ENCODE measurements around the gene LIPE.

LIPE gene

GRCh38 chr19:42423462-42424344 is 3.5 kb downstream of the LIPE start:
- TF ChIP-seq, protein P1, sequence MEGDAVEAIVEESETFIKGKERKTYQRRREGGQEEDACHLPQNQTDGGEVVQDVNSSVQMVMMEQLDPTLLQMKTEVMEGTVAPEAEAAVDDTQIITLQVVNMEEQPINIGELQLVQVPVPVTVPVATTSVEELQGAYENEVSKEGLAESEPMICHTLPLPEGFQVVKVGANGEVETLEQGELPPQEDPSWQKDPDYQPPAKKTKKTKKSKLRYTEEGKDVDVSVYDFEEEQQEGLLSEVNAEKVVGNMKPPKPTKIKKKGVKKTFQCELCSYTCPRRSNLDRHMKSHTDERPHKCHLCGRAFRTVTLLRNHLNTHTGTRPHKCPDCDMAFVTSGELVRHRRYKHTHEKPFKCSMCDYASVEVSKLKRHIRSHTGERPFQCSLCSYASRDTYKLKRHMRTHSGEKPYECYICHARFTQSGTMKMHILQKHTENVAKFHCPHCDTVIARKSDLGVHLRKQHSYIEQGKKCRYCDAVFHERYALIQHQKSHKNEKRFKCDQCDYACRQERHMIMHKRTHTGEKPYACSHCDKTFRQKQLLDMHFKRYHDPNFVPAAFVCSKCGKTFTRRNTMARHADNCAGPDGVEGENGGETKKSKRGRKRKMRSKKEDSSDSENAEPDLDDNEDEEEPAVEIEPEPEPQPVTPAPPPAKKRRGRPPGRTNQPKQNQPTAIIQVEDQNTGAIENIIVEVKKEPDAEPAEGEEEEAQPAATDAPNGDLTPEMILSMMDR (conservative IDR thresholded peaks at IDR 0.05; ENCODE audit: low read length) = no peak
- peak overlapping the region; percentile 67 for H3K4me3 ChIP-seq (ENCODE audit: low read length)
- DNase-seq (ENCODE audit: low read depth) = peak; percentile 90

- no peak for DNase-seq (ENCODE audit: low read depth)
- peak overlapping the region; percentile 67 for H3K4me3 ChIP-seq (ENCODE audit: low read length)
- TF ChIP-seq, protein P1 (conservative IDR thresholded peaks at IDR 0.05; ENCODE audit: low read length) = no peak
Observed at GRCh38 chr19:42422901-42423461, 4.2 kb downstream of the LIPE start.

DNA sequence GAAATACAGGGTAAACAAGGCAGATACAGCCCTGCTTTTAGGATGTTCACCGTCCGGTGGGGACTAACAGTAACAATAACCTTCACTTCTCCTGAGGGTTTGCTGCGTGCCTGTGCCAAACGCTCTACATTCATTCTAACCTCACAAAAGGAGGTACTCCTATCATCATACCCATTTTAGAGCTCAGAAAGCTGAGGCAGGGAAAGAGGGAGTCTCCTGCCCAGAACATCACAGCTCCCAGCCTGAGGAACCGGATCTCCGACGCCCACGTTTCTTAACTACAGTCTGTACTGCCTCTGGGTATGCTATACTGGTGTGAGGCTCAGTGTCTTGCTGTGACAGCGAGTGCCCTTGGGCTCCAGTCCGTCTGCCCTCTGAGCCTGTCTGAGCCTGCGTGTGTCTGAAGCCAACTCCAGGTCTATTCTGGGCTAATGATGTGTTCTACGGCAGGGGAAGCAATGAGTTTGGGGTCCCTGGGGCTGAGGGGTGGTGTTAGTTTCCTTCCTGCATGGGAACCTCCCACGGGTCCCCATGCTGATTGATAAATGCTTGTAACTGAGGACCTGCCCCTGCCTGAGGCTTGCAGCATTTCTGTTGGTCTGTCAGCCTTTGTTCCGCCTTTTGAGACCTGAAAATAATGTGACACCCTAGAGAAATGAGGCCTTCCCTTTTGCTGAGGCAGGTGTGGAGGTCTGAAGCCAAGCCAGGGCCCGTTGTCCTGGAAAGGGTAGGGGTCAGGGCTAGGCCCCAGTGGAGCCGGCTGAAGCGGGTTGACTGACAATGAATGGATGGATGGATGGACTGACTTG is 4.9 kb downstream of the LIPE start:
- H3K4me3 ChIP-seq (ENCODE audit: low read length) = peak overlapping the region; percentile 67
- no peak for DNase-seq (ENCODE audit: low read depth)

GRCh38 chr19:42421591-42422031 is 5.6 kb downstream of the LIPE start:
- DNase-seq (ENCODE audit: low read depth) = no peak
- H3K4me3 ChIP-seq (ENCODE audit: low read length) = no peak overlapping the region
- TF ChIP-seq, protein P1 (conservative IDR thresholded peaks at IDR 0.05; ENCODE audit: low read length) = no peak

More for the DNA sequence above, 4.9 kb downstream of the LIPE start:
- TF ChIP-seq, protein P1 (conservative IDR thresholded peaks at IDR 0.05; ENCODE audit: low read length) = no peak

- H3K4me3 ChIP-seq (ENCODE audit: low read length) = no peak overlapping the region
- no peak for DNase-seq (ENCODE audit: low read depth)
- TF ChIP-seq, protein P1 (conservative IDR thresholded peaks at IDR 0.05; ENCODE audit: low read length) = no peak
Observed at GRCh38 chr19:42421101-42421500, 6.1 kb downstream of the LIPE start.

- peak; percentile 40 for DNase-seq (ENCODE audit: low read depth)
- no peak overlapping the region for H3K4me3 ChIP-seq (ENCODE audit: low read length)
- TF ChIP-seq, protein P1 (conservative IDR thresholded peaks at IDR 0.05; ENCODE audit: low read length) = peak; percentile 63
Observed at GRCh38 chr19:42420055-42420544, 7.1 kb downstream of the LIPE start.
